ENCODE results near the gene ISLR2. TPM values are rescaled to one million over a fixed set of nuclear protein-coding genes. Genes with fewer than 3 reads are reported as not detected.

Gene ISLR2
- total RNA-seq, 3 donors from 2014 or later: 0.38 to 1.7 (median 1.1) TPM

DNA sequence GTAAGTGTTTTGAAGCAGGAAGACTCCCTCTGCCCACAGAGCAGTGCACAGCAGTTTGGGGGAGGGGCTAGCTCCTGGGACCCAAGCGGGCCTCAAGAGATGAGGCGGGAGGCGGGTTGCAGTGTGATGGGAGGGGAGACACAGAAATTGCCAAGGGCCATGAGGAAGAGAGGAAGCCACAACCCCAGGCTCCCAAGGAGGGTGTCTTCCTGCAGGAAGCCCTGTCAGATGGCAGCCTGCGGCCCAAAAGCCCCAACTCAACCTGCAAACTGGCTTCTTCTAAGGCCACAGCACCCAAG is 7.3 kb upstream of the ISLR2 start:
- Histone ChIP-seq H3K9me3 (no peaks in the 10 kb centered on the region), H3K4me1 (ENCODE audit: low read depth) (peaks cover 8% of the 10 kb centered on the region), H3K4me3 (no peak overlapping the region), H3K36me3 (ENCODE audit: low read depth) (no peaks in the 10 kb centered on the region)
- TF ChIP-seq, protein P1, sequence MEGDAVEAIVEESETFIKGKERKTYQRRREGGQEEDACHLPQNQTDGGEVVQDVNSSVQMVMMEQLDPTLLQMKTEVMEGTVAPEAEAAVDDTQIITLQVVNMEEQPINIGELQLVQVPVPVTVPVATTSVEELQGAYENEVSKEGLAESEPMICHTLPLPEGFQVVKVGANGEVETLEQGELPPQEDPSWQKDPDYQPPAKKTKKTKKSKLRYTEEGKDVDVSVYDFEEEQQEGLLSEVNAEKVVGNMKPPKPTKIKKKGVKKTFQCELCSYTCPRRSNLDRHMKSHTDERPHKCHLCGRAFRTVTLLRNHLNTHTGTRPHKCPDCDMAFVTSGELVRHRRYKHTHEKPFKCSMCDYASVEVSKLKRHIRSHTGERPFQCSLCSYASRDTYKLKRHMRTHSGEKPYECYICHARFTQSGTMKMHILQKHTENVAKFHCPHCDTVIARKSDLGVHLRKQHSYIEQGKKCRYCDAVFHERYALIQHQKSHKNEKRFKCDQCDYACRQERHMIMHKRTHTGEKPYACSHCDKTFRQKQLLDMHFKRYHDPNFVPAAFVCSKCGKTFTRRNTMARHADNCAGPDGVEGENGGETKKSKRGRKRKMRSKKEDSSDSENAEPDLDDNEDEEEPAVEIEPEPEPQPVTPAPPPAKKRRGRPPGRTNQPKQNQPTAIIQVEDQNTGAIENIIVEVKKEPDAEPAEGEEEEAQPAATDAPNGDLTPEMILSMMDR (IDR thresholded peaks at IDR 0.05): no peak
- ATAC-seq: no peak
- intact Hi-C loops (cut with DNase I, micrococcal nuclease): loop anchor here in 1 of 2 donors (10.0 kb wide), 1 partner anchor 192 kb away; no protein-coding TSS in a partner anchor
- no peak for DNase-seq

- TF ChIP-seq, protein P1 (IDR thresholded peaks at IDR 0.05): no peak
- Histone ChIP-seq H3K36me3 (ENCODE audit: low read depth) (no peaks in the 10 kb centered on the region), H3K9me3 (no peaks in the 10 kb centered on the region), H3K4me3 (no peak overlapping the region), H3K4me1 (ENCODE audit: low read depth) (peaks cover 8% of the 10 kb centered on the region)
- ATAC-seq (no peak), DNase-seq (no peak)
- intact Hi-C loops (cut with DNase I, micrococcal nuclease): loop anchor here in 1 of 2 donors (10.0 kb wide), 1 partner anchor 191 kb away; no protein-coding TSS in a partner anchor
These were observed 6.7 kb upstream of the ISLR2 start for GRCh38 chr15:74123658-74124057.

GRCh38 chr15:74124196-74124595 is 6.2 kb upstream of the ISLR2 start:
- peaks cover 8% of the 10 kb centered on the region for H3K4me1 ChIP-seq (ENCODE audit: low read depth)
- intact Hi-C loops (cut with DNase I, micrococcal nuclease): loop anchor here in 1 of 2 donors (10.0 kb wide), 1 partner anchor 191 kb away; no protein-coding TSS in a partner anchor

GRCh38 chr15:74124759-74125158 is 5.6 kb upstream of the ISLR2 start:
- Histone ChIP-seq H3K9me3 (no peaks in the 10 kb centered on the region), H3K36me3 (ENCODE audit: low read depth) (no peaks in the 10 kb centered on the region), H3K4me3 (no peak overlapping the region), H3K4me1 (ENCODE audit: low read depth) (peaks cover 8% of the 10 kb centered on the region)
- TF ChIP-seq, protein P1 (IDR thresholded peaks at IDR 0.05): no peak
- ATAC-seq (no peak), DNase-seq (no peak)
- intact Hi-C loops (cut with DNase I, micrococcal nuclease): loop anchor here in 1 of 2 donors (10.0 kb wide), 1 partner anchor 190 kb away; no protein-coding TSS in a partner anchor

More at GRCh38 chr15:74124196-74124595, 6.2 kb upstream of the ISLR2 start:
- TF ChIP-seq, protein P1 (IDR thresholded peaks at IDR 0.05): no peak
- ATAC-seq (no peak), DNase-seq (no peak)
- Histone ChIP-seq H3K9me3 (no peaks in the 10 kb centered on the region), H3K36me3 (ENCODE audit: low read depth) (no peaks in the 10 kb centered on the region), H3K4me3 (no peak overlapping the region)

DNA sequence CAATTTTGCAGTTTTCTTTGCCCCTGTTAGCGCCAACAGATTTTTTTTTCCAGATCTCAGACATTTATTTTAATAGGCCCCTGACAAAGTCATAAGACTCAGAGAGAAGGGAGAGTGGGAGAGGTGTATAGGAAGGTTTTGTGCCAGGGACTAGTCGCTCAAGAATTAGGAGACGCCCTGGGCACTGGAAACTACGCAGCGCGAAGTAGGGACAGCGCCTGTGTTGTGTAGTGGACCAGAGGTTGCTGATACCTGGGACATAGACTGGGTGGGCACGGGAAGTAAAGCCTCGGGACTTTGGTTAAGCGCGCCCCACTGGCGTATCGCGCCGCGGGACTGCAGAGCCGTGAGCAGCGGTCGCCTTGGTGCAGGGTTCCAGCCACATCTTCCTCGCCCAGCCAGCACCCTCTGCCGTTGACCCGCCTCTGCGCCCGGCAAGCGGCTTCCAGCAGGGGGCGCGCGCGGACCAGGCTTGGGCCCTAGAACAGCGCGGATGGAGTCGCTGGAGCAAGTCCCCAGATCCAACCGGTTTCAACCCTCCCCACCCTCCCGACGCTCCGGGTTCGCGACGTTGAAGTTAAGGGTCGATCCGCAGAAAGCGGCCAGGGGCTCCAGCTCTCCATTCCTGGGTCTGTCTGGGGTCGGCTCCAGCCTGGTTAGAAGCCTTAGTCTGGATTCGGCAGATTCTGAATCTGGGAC is 3.0 kb upstream of the ISLR2 start:
- peaks cover 8% of the 10 kb centered on the region for H3K4me1 ChIP-seq (ENCODE audit: low read depth)
- TF ChIP-seq, protein P1 (IDR thresholded peaks at IDR 0.05): peak; percentile 98
- ATAC-seq (peak; percentile 96), DNase-seq (peak; percentile 84 to 92 (median 91))
- no peaks in the 10 kb centered on the region for H3K36me3 ChIP-seq (ENCODE audit: low read depth)
- H3K4me3 ChIP-seq: no peak overlapping the region
- intact Hi-C loops (cut with DNase I, micrococcal nuclease): loop anchor here (2.0 to 10.0 kb wide), 2 partner anchors 187 to 193 kb away; no protein-coding TSS in a partner anchor
- H3K9me3 ChIP-seq: no peaks in the 10 kb centered on the region
